Keratinocyte (primary cell): ENCODE data around the gene DLG2. TPM values are rescaled to one million over a fixed set of nuclear protein-coding genes. Genes with fewer than 3 reads are reported as not detected.

Source experiments
- DNase-seq: peaks from one replicate; pipeline ENCODE4 v3.0.0-alpha.2; 2011; ENCODE audit warnings: low read depth, missing footprints, low spot score
- FAIRE-seq: peaks from 2 replicates; lab custom pipeline; 2011; peaks lifted over from hg19 to GRCh38; lab: Jason Lieb, UNC
- H2AFZ ChIP-seq: 2 replicates; pipeline ENCODE4 v1.6.0; 2012; ENCODE audit warnings: low read length, control low read depth, inconsistent platforms; ENCODE audit not compliant: control insufficient read depth
- H3K27ac ChIP-seq: 2 replicates; pipeline ENCODE4 v1.5.1; 2011; ENCODE audit warnings: low read length; ENCODE audit not compliant: control insufficient read depth, insufficient read depth
- H3K27me3 ChIP-seq: 3 replicates; pipeline ENCODE4 v1.6.0; 2011; ENCODE audit warnings: low read length; ENCODE audit not compliant: control insufficient read depth, insufficient read depth; ENCODE audit errors: extremely low read depth
- H3K36me3 ChIP-seq, 2 experiments: 2 replicates in 1 of 2; 3 replicates in 1 of 2; pipeline ENCODE4 v1.5.1; 2011; ENCODE audit warnings: low read length in 2 of 2, mild to moderate bottlenecking in 1 of 2; ENCODE audit not compliant: control insufficient read depth in 2 of 2, insufficient read depth in 2 of 2; ENCODE audit errors: extremely low read depth in 1 of 2
- H3K4me1 ChIP-seq: 3 replicates; pipeline ENCODE4 v1.5.1; 2011; ENCODE audit warnings: low read length; ENCODE audit not compliant: control insufficient read depth, insufficient read depth; ENCODE audit errors: extremely low read depth
- H3K4me2 ChIP-seq: 3 replicates; pipeline ENCODE4 v1.6.0; 2011; ENCODE audit warnings: low read depth, low read length; ENCODE audit not compliant: control insufficient read depth, insufficient read depth; ENCODE audit errors: extremely low read depth
- H3K4me3 ChIP-seq, 3 experiments: fragments of 200-600 bp in 1 of 3; sonication (generic) in 1 of 3; 2 replicates in 2 of 3; 3 replicates in 1 of 3; pipeline ENCODE4 v1.5.1; 2011 to 2016; ENCODE audit warnings: low read length in 3 of 3, mild to moderate bottlenecking in 3 of 3, control low read depth in 2 of 3, inconsistent platforms in 1 of 3, low read depth in 1 of 3, mixed read lengths in 1 of 3, mixed run types in 1 of 3, moderate library complexity in 1 of 3; ENCODE audit not compliant: control insufficient read depth in 2 of 3, insufficient read depth in 2 of 3; ENCODE audit errors: extremely low read depth in 1 of 3
- H3K79me2 ChIP-seq: 2 replicates; pipeline ENCODE4 v1.6.0; 2012; ENCODE audit warnings: low read length; ENCODE audit not compliant: control insufficient read depth, insufficient read depth
- H3K9ac ChIP-seq: 3 replicates; pipeline ENCODE4 v1.6.0; 2011; ENCODE audit warnings: low read length; ENCODE audit not compliant: control insufficient read depth, insufficient read depth; ENCODE audit errors: extremely low read depth
- H3K9me1 ChIP-seq: 3 replicates; pipeline ENCODE4 v1.6.0; 2011; ENCODE audit warnings: low read length; ENCODE audit not compliant: control insufficient read depth, insufficient read depth; ENCODE audit errors: extremely low read depth
- H3K9me3 ChIP-seq: 2 replicates; pipeline ENCODE4 v1.5.1; 2012; ENCODE audit warnings: low read depth, low read length; ENCODE audit not compliant: control insufficient read depth
- H4K20me1 ChIP-seq: 3 replicates; pipeline ENCODE4 v1.6.0; 2011; ENCODE audit warnings: low read length; ENCODE audit not compliant: control insufficient read depth, insufficient read depth; ENCODE audit errors: extremely low read depth
- EZH2 ChIP-seq: IDR thresholded peaks from one replicate; pipeline ENCODE4 v1.6.1; 2012; ENCODE audit warnings: inconsistent platforms, mild to moderate bottlenecking, low read length, moderate library complexity
- dilution Hi-C: fragments of 300-500 bp; cut with MboI; formaldehyde crosslinking; loops from one replicate; pipeline ENCODE4 v1.7.0; 2020; ENCODE audit warnings: low sequenced_read_pairs; ENCODE audit not compliant: extremely low pct_ligation_motif_present
- polyA plus RNA-seq, 5 experiments: library from polyadenylated mRNA; depleted of rRNA in 3 of 5; stranded (reverse) in 3 of 5; stranded (forward) in 1 of 5; unstranded in 1 of 5; fragments of >200 nt; gene quantifications; 1 replicate in 1 of 5; 2 replicates in 3 of 5; 3 replicates in 1 of 5; pipeline versions ENCODE4 v1.2.1 to v1.2.3, GENCODE V29; 2011 to 2012; ENCODE audit warnings: missing spikeins in 2 of 5, low read depth in 1 of 5, low replicate concordance in 1 of 5
- TF ChIP-seq, protein P1 (sequence below), 3 experiments: IDR thresholded peaks in 1 of 3; conservative IDR thresholded peaks in 1 of 3; optimal IDR thresholded peaks in 1 of 3; 2 replicates in 2 of 3; 3 replicates in 1 of 3; pipeline versions ENCODE3 to v1.5.1; 2011; ENCODE audit warnings: low read length in 3 of 3, mild to moderate bottlenecking in 3 of 3, moderate library complexity in 2 of 3, control low read depth in 1 of 3, inconsistent platforms in 1 of 3; ENCODE audit not compliant: insufficient read depth in 2 of 3; ENCODE audit errors: extremely low read depth in 1 of 3

DLG2 gene
- polyA plus RNA-seq, 1 donor (not counting 4 experiments of a cell fraction or from before 2014, with no cell fraction given), result 0.55 TPM

GRCh38 chr11:83564870-83565269 is 2062.3 kb downstream of the DLG2 start:
- H3K4me1 ChIP-seq, result peaks cover 7% of the 10 kb centered on the region
- H2AFZ ChIP-seq, result no peak overlapping the region
- no peak overlapping the region for H3K9ac ChIP-seq
- H3K4me3 ChIP-seq, result no peak overlapping the region
- H3K9me3 ChIP-seq, result no peaks in the 10 kb centered on the region
- no peaks in the 10 kb centered on the region for H3K9me1 ChIP-seq
- H4K20me1 ChIP-seq, result no peaks in the 10 kb centered on the region
- H3K4me2 ChIP-seq, result no peak overlapping the region
- FAIRE-seq, result no peak
- H3K79me2 ChIP-seq, result no peaks in the 10 kb centered on the region
- no peaks in the 10 kb centered on the region for H3K36me3 ChIP-seq
- TF ChIP-seq, protein P1, sequence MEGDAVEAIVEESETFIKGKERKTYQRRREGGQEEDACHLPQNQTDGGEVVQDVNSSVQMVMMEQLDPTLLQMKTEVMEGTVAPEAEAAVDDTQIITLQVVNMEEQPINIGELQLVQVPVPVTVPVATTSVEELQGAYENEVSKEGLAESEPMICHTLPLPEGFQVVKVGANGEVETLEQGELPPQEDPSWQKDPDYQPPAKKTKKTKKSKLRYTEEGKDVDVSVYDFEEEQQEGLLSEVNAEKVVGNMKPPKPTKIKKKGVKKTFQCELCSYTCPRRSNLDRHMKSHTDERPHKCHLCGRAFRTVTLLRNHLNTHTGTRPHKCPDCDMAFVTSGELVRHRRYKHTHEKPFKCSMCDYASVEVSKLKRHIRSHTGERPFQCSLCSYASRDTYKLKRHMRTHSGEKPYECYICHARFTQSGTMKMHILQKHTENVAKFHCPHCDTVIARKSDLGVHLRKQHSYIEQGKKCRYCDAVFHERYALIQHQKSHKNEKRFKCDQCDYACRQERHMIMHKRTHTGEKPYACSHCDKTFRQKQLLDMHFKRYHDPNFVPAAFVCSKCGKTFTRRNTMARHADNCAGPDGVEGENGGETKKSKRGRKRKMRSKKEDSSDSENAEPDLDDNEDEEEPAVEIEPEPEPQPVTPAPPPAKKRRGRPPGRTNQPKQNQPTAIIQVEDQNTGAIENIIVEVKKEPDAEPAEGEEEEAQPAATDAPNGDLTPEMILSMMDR (optimal IDR thresholded peaks at IDR 0.05 in 1 of 3, IDR thresholded peaks at IDR 0.05 in 1 of 3, conservative IDR thresholded peaks at IDR 0.05 in 1 of 3; ENCODE audit: extremely low read depth in 1 of 3, insufficient read depth in 2 of 3, low read length in 3 of 3), result no peak
- no peak for TF ChIP-seq EZH2
- H3K27ac ChIP-seq, result no peak overlapping the region
- H3K27me3 ChIP-seq, result no peaks in the 10 kb centered on the region
- dilution Hi-C loops, result no loop called here
- DNase-seq, result no peak

DNA sequence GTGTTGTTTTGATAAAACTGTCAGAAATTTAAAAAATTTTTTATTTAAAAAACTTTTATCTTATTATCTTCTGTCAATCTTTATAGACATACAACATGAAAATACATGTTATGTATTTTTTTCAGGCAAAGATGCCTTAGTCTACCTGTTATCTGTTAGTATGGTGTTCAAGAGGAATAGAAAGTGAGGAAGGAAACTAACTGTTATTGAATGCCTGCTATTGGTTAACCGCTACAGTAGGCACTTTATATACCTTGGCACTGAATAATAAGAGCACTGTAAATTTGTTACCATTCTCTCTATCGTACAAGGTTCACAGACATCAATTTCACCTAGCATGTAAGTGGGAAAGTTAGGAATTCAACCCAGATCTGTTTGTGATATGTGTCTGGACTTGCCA is 2068.9 kb downstream of the DLG2 start:
- Histone ChIP-seq H3K4me3 (no peak overlapping the region), H3K4me2 (no peak overlapping the region), H3K36me3 (no peaks in the 10 kb centered on the region), H3K27ac (no peak overlapping the region), H3K9me1 (no peaks in the 10 kb centered on the region), H3K9me3 (no peaks in the 10 kb centered on the region), H3K27me3 (no peaks in the 10 kb centered on the region), H3K9ac (no peak overlapping the region), H2AFZ (no peak overlapping the region), H4K20me1 (no peaks in the 10 kb centered on the region), H3K4me1 (peaks cover 4% of the 10 kb centered on the region), H3K79me2 (no peaks in the 10 kb centered on the region)
- DNase-seq (no peak), FAIRE-seq (no peak)
- dilution Hi-C loops, result no loop called here
- TF ChIP-seq, protein P1 (optimal IDR thresholded peaks at IDR 0.05 in 1 of 3, IDR thresholded peaks at IDR 0.05 in 1 of 3, conservative IDR thresholded peaks at IDR 0.05 in 1 of 3; ENCODE audit: extremely low read depth in 1 of 3, insufficient read depth in 2 of 3, low read length in 3 of 3), result no peak
- TF ChIP-seq EZH2, result no peak
